GM19238 (cell line): ENCODE data around the gene SEC16B.
"Not testable (repeated sequence)": the region's sequence is repeated elsewhere in the genome, so short reads cannot be mapped to it uniquely, and the experiment has no call there.

ENCODE experiments used
- DNase-seq: peaks from one replicate; pipeline ENCODE4 v3.0.0; 2011; ENCODE audit warnings: low spot score; ENCODE audit not compliant: insufficient read length

The SEC16B gene

DNA sequence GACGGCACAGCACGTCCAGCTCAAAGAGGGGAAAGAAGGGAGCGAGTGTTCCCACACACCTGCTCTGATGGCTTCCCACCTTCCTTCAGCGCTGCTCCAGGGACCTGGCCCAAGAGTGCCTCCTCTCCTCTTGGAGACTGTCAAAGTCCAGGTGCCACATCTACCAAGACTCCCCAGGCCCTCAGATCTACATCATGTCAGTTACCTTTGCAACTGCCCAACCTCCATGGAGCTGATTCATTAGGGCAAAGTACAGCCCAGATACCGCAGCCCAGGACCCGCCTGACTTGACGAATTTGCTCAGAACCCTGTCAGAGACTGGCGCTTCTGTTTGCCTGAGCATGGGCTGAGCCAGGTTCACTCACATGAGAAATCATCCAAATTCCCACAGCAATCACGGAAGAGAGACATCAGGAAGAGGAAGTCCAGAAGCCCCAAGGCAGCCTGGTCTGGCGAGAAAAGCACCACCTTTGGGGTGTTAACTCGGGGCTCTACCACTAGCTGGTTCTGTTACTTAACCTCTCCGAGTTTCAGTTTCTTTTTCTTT, at the start of gene SEC16B:
TSS of gene SEC16B (minus strand) at position 234 of the 547 bp plus-strand sequence. CDS start 2,077 bp downstream, outside the sequence.
- no peak for DNase-seq

GRCh38 chr1:178019622-178020021, 49.8 kb upstream of the SEC16B start:
- DNase-seq, result no peak

- no peak for DNase-seq
Measured at GRCh38 chr1:178019208-178019607, 49.4 kb upstream of the SEC16B start.

- no peak for DNase-seq
Measured at GRCh38 chr1:178017517-178017916, 47.7 kb upstream of the SEC16B start.

DNA sequence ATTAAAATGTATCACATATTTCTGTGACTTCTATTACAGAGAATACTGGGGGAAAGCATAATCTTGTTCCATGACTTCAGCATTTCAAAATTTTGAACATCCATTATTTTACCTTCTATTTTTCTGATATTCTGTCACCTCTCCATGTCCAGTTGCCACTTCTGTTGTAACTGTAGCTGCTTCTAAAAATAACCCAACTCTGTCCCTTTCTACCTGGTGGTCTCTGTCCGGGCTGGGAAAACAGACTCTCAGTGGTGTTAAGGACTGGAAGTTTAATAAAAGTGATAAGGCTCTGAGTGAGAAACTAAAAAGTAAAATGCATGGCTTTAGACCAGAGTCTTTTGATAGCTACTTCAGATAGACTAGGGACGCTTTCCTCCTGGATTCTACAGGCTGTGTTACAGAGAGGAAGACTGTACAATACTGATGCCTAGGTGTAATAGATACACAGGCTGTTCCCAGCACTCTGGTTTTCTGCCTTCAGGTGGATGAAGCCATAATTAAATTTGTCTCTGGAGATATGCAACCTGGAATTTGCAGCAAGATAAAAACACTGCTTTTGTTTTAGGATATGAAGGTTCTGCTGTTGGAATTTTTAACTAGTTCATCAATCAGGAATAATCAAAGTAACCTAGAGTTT, 42.1 kb upstream of the SEC16B start:
- DNase-seq, result no peak

GRCh38 chr1:178011465-178011828, 41.6 kb upstream of the SEC16B start:
- no peak for DNase-seq

- DNase-seq, result no peak
Measured at GRCh38 chr1:178010674-178011464, 41.0 kb upstream of the SEC16B start.

DNA sequence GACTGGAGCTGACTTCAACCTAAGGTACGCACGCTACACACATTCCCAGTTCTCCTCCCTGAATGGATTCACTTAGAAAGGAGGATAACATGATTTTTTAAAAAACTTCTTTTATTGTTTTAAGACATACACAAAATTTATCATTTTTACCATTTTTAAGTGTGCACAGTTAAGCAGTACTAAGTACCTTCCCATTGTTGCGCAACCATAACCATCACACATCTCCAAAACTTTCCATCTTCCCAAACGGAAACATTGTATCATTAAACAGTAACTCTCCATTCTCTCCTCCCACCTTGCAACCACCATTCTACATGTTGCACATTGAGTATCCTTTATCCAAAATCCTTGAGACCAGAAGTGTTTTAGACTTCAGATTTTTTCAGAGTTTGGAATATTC, 36.2 kb upstream of the SEC16B start:
- no peak for DNase-seq

- no peak for DNase-seq
Measured at GRCh38 chr1:178005450-178005849, 35.6 kb upstream of the SEC16B start.

GRCh38 chr1:178004926-178005391, 35.1 kb upstream of the SEC16B start:
- DNase-seq, result no peak

DNA sequence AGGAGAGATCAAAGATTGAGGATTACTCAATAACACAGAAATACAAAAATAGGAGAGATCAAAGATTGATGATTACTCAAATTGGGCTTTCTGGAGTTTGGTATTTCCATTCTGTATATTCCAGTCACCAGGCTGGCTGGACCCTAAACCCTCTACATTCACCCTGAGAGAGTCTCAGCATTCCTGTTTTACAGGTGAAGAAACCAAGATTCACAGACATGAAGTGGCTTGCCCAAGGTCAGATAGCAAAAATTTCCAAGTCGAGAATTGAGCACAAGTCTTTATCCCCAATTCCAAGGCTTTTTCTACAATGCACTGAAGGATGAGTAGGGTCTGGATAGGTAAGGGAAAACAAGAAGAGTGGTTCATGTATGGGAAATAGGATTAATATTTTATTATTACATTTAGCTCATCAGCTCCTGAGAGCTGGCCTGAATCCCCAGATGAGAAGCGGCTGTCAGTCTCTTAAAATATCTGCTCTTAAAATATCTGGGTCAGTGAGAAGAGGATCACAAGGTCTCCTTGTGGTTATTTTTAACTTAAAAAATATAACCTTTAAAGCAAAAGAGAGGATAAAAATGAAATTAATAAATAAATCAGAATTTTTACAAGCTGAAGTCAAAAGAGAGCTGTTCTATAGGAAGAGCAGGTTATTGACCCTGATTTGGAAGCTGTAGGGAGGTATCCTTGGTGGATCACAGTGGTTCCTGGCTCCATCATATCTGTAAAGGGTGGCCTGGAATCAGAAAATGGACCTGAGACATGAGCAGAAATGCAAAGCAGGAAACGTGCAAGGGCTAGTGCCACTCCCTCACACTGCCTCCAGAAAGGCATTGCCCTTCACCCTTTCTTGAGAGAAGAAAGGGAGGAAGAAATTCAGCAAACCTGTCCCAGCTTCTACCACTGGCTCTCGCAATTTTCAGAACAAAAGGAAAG, 29.1 kb upstream of the SEC16B start:
- no peak for DNase-seq

- no peak for DNase-seq
Measured at GRCh38 chr1:177996957-177997356, 27.1 kb upstream of the SEC16B start.

DNA sequence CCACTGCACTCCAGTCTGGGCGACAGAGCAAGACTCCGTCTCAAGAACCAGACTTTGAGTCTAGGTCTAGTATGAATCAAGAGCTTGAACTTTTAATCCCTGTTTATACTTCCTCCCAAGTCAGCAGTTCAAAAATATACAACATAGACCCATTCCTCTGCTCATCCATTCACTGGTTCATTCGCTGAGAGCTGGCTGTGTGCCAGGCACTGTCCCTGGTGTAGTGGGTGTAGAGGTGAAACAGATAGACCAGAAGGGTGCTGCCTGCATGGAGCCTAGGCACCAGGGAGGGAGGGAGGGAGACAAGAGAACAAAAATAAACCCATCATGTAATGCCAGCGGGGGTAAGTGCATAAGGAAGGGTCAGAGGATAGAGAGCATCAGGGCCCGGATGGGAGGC, 25.5 kb upstream of the SEC16B start:
- no peak for DNase-seq

DNA sequence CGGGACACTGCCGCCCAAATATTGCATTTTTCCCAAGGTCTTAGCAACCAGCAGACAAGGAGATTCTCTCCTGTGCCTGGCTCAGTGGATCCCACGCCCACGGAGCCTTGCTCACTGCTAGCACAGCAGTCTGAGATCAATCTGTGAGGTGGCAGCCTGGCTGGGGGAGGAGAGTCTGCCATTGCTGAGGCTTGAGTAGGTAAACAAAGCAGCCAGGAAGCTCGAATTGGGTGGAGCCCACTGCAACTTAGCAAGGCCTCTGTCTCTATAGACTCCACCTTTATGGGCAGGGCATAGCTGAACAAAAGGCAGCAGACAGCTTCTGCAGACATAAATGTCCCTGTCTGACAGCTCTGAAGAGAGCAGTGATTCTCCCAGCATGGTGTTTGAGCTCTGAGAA, 16.4 kb upstream of the SEC16B start:
- not testable (repeated sequence) for DNase-seq

DNA sequence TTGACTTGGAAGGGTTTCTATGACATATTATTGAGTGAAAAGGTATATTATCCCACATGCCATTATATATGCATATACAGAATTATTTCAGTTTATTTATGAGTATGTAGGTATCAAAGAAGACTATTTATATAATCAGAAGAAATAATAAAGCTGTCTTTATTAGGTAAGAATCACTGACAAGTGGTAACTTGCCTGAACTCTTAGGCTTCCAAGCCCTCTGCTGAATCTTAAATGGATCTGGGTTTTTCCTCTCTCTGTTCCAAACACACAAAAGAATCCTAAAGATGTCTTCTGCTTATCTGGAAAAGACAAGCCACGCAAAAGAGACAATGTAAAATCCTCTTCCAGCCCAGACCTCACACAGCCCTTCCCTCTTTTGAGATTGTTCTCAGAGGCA, 14.9 kb upstream of the SEC16B start:
- no peak for DNase-seq

DNA sequence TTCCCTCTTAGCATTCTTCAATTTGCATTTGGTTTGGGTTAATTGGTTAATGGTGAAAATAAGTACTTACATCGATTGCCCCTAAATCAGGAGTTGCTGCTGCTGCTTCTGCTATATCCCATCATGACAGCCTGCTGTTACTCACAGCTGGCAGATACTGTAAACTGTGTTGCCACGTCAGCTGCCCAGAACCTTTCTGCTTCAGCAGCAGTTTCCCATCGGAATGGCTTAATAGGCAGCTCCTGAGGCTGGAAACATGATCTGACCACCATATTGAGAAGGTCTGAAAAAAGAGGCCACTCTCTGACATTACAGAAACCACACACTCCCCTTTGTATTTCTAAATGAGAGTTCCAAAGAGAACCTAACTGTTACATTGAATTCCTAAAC, 14.3 kb upstream of the SEC16B start:
- no peak for DNase-seq

- no peak for DNase-seq
Measured at GRCh38 chr1:177983482-177984135, 13.8 kb upstream of the SEC16B start.

- DNase-seq, result no peak
Measured at GRCh38 chr1:177983077-177983476, 13.2 kb upstream of the SEC16B start.

GRCh38 chr1:177981200-177981599, 11.3 kb upstream of the SEC16B start:
- DNase-seq, result no peak

DNA sequence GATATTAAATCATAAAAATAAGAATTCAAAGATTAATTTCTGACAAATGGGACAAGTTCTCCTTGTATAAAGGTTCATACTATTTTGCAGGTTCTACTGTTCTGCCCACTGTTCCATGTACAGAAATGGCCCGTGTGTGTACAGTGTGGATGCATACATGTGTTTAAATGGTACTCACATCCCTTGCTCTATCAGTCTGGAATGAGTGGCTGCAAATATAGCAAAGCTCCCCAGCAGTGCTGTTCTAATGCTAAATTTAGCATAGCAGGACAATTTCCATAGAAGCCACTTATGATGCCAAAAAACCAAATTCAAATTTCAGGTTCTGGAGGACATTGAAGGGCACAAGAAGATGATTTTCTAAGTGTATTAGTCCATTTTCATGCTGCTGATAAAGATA, 9.4 kb upstream of the SEC16B start:
- no peak for DNase-seq

DNA sequence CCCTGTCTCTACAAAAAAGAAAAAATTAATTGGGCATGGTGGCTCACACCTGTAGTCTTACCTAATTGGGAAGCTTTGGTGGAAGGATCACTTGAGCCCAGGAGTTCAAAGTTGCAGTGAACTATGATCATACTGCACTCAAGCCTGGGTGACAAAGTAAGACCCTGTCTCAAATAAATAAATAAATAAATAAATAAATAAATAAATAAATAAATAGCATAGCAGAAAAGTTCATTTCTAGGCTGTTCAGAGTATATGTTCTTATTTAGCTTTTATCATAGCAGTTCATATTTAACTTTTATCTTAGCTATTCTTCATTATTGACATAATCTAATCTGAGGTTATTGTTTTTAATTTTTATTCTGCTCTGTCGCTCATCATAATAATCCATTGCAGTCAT, 8.7 kb upstream of the SEC16B start:
- no peak for DNase-seq
